HL-60 (cell line): ENCODE data around the gene PTGES.

ENCODE experiments used
- POLR2AphosphoS5 ChIP-seq: IDR thresholded peaks from 2 replicates; pipeline ENCODE4 v1.6.1; 2012; ENCODE audit warnings: low read depth
- TF ChIP-seq, protein P1 (sequence below): IDR thresholded peaks from one replicate; pipeline ENCODE4 v1.5.1; 2011; ENCODE audit warnings: low read length, control low read depth, inconsistent platforms; ENCODE audit not compliant: insufficient read depth

DNA sequence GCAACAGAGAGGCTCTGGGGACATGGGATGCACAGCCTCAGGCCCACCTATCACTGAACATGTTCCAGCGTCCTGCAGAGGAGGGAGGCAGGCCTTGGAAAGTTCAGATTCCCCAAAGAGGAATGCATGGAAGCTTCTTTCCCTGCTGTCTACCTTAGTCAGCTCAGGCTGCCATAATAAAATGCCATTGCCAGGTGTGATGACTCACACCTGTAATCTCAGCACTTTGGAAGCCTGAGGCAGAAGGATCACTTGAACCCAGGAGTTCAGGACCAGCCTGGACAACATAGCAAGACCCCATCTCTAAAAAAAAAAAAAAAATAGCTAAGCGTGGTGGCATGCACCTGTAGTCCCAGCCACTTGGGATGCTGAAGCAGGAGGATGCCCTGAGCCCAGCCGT, 25.6 kb upstream of the PTGES start:
- no peak for TF ChIP-seq POLR2AphosphoS5
- TF ChIP-seq, protein P1, sequence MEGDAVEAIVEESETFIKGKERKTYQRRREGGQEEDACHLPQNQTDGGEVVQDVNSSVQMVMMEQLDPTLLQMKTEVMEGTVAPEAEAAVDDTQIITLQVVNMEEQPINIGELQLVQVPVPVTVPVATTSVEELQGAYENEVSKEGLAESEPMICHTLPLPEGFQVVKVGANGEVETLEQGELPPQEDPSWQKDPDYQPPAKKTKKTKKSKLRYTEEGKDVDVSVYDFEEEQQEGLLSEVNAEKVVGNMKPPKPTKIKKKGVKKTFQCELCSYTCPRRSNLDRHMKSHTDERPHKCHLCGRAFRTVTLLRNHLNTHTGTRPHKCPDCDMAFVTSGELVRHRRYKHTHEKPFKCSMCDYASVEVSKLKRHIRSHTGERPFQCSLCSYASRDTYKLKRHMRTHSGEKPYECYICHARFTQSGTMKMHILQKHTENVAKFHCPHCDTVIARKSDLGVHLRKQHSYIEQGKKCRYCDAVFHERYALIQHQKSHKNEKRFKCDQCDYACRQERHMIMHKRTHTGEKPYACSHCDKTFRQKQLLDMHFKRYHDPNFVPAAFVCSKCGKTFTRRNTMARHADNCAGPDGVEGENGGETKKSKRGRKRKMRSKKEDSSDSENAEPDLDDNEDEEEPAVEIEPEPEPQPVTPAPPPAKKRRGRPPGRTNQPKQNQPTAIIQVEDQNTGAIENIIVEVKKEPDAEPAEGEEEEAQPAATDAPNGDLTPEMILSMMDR, result no peak
